Esophagus squamous epithelium (tissue), 4 donors: ENCODE results near the gene SESTD1.

Experiments used
- POLR2A ChIP-seq, 4 donors: fragments of 450-650 bp; IDR thresholded peaks; one replicate each; pipeline ENCODE4 v1.6.1; 2017; ENCODE audit warnings: antibody characterized with exemption in 4 of 4, mild to moderate bottlenecking in 4 of 4, moderate library complexity in 3 of 4
- TF ChIP-seq, protein P1 (sequence below), 6 experiments: fragments of 450-650 bp in 4 of 6; fragments of 200-600 bp in 2 of 6; sonication (generic) in 2 of 6; IDR thresholded peaks; one replicate each; pipeline ENCODE4 v1.5.1; 2016 to 2019; ENCODE audit warnings: antibody characterized with exemption in 6 of 6, mild to moderate bottlenecking in 4 of 6, moderate library complexity in 4 of 6

DNA sequence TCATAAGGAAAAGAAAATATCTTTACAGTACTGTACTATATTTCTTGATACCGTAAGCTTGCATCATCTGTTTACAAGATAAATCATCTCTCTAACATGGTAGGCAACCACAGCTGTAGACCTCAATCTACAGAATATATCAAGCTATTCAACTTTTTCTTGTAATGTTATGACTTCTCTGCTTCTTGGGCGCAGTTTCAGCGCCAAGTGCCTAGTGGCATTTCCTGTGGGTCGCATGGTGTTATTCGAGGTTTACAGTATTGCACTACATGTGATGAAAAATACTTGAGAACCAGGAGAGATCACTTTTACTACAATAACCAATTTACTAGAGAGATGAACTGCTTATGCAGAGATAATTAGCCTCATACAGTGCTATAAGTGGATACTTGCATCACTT lies 34.0 kb upstream of the SESTD1 start:
- TF ChIP-seq, protein P1, sequence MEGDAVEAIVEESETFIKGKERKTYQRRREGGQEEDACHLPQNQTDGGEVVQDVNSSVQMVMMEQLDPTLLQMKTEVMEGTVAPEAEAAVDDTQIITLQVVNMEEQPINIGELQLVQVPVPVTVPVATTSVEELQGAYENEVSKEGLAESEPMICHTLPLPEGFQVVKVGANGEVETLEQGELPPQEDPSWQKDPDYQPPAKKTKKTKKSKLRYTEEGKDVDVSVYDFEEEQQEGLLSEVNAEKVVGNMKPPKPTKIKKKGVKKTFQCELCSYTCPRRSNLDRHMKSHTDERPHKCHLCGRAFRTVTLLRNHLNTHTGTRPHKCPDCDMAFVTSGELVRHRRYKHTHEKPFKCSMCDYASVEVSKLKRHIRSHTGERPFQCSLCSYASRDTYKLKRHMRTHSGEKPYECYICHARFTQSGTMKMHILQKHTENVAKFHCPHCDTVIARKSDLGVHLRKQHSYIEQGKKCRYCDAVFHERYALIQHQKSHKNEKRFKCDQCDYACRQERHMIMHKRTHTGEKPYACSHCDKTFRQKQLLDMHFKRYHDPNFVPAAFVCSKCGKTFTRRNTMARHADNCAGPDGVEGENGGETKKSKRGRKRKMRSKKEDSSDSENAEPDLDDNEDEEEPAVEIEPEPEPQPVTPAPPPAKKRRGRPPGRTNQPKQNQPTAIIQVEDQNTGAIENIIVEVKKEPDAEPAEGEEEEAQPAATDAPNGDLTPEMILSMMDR (IDR thresholded peaks at IDR 0.05): no peak
- no peak for TF ChIP-seq POLR2A (IDR thresholded peaks at IDR 0.05)
